ENCODE measurements around the gene PNMT.

PNMT gene

GRCh38 chr17:39634384-39634871 is 33.8 kb upstream of the PNMT start:
- peak; percentile 56 for DNase-seq

GRCh38 chr17:39635614-39636176 is 32.6 kb upstream of the PNMT start:
- no peak for DNase-seq

DNA sequence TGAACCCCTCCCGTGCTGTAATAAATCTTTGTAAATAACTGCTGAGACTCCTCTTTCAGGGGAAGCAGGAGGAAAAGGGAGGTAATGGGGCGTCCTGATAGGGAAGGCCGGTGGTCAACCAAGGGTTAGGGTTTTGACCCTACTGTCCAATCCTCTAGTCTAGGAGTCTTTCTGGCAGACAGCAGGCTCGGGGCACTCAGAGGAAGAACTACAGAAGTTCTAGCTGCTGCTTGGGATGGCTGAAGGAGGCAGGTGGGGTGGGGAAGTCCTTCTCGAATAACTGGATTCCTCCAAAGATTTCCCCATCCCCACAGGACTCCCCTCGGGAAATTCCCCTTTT is 31.7 kb upstream of the PNMT start:
- no peak for DNase-seq

- peak; percentile 91 for DNase-seq
Measured at GRCh38 chr17:39636927-39637736, 31.1 kb upstream of the PNMT start, which contains the start of gene STARD3. STARD3 (plus strand) TSS chr17:39637144; CDS start chr17:39653532, 16,388 bp downstream.

DNA sequence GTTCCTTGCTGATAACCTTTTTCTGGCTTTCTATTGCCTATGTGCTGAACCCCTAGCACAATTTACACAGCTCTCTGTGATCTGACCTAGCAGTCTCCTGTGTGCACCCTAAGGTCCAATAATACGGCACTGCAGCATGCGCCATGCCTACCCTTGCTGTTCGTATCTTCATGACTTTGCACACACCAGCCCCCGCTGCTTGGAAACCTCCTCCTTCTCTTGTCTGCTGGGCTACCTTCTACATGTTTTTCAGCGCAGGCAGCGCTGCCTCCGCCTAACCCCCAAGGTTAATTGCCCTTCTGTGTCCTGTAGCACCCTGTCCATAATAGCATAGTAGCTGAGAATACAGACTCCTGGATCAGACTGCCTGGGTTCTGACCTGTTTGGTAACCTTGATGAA is 29.9 kb upstream of the PNMT start:
- no peak for DNase-seq

GRCh38 chr17:39639043-39639442 is 29.2 kb upstream of the PNMT start:
- no peak for DNase-seq

DNA sequence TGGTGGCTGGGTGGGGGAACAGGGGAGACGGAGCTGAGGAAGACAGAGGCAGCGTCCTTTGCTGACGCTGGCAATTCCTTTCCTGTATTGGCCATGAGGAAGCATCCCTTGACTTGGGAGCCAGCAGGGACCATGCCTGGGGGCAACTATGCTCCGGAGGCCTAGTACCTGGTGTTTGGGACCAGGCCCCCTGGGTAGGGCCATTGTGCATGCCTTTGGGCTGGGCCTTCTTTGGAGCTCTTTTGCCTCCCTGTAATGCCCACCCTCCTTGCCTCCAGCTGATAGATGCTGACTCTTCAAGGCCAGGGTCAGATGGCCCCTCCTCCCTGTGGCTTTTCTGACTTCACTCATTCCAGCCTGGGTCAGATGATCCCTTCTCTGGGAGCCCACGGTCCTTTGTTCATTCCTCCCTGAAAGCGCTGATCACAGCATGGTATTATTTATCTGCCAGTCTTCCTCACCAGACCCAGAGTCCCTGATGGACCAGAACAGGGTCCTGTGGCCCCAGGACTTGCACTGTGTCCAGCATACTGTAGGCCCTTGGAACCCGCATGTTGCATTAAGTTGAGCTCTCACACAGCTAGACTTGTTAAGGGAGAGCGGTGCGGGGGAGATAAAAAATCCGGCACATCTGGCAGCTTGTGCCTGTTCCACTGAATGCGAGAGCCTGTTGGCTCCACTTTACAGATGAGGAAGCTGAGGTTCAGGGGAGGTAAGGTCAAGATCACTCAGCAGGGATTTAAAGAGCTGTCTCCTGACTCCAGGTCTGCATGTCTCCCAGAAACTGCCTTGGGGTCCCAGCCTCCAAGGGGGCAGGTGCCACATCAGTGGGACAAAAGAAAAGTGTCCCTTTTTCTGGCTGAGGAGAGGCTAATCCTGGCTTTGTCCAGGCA is 28.4 kb upstream of the PNMT start:
- no peak for DNase-seq

DNA sequence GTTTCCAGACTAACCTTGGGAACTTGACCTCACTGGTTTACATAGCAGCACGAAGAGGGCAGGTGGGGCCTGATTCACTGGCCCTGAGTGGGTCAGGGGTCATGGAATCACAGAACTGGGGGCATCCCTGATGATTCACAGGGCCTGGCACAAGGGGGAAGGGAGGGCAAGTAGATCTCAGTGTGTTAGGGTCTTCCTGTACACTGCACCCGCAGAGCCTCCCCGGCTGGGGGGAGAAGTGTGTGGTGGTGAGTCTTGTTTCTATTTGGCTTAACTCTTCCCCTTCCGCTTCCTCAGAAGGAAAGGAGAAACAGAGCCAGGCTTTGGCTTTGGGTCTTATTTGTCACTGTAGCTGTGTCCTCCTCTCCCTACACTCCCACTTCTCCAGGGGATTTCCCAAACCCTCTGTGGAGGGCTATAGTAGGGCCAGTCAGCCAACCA is 27.6 kb upstream of the PNMT start:
- DNase-seq, result no peak

DNA sequence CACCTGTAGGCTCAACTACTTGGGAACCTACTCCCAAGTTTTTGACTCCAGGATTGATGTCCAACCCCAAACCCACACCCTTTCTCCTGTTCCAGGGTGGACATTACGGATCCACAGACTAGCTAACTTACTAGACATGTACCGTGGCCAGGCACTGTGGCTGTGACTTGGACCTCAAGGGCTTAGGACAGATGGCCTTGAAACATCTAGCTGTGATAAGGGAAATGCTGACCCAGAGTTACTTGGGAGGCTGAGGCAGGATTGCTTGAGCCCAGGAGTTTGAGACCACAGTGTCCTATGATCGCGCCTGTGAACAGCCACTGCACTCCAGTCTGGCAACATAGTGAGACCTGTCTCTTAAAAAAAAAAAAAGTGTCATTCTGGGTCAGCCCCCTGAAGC is 27.2 kb upstream of the PNMT start:
- no peak for DNase-seq

DNA sequence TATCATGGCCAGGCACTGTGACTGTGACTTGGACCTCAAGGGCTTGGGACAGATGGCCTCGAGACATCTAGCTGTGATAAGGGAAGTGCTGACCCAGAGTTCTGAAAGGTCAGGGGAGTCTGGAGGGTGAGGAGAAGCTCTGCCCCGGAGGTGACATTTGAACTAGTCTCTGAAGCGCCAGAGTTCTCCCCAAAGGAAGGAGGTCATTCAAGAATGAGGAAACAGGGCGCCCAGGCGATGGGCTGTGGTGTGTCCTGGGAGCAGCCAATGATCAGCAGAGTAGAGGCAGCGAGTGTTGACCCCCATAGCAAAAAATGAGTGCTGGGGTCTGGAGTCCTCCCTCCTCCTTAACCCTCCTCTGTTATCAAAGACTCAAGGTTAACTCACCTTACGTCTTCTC is 26.4 kb upstream of the PNMT start:
- DNase-seq, result no peak

GRCh38 chr17:39642291-39643074 is 25.8 kb upstream of the PNMT start:
- no peak for DNase-seq

DNA sequence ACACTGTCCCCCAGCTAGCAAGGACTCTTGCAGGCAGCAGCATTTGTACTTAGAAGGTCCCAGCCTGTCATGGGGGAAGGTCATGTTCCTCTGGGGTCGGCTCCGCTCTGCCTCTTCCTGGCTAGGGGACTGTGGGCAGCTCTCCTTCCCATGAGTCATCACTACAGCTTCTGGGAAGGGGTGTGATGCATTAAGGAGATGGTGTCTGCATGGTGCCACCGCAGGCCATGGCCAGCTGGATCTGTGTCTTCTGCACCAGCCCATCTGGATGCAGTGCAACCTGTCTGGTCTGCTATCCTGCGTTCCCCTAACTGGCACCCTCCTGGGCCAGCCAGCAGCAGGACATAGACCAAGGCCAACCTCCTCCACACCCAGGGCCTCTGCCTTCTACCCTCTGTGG is 25.0 kb upstream of the PNMT start:
- DNase-seq, result no peak

- no peak for DNase-seq
Measured at GRCh38 chr17:39647256-39647655, 21.0 kb upstream of the PNMT start.

DNA sequence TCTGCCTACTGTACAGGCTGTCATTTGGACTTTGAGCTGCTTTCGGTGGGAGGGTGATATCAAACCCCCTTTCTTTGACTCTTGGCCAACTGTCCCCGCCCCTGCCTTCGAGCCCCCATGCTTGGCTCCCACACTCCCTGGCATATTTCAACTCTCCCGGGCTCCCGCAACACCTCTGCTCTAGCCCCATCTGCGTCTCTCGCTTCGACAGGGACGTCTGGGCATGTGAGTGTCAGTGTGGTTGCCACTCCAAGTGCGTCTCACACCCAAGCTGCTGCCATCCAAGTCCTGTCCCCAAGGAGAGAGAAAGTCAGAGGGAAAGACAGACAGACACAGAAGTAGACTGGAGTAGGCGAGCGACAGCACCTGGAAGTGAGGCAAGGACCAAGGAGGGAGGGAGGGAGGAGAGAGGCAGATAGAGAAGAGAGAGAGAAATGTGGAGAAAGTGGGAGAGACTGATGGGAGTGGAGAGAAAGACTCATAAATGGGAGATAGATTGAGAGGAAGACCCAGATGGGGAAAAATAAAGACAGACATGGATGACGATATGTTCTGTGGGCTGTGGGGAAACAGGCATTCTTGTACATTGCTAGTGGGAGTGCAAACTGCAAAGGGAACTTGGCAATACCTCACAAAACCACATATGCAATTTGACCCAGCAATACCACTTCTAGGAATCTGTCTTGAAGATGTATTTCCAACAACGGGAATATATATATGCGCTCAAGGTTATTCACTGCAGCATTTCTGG is 19.5 kb upstream of the PNMT start:
- DNase-seq, result no peak

DNA sequence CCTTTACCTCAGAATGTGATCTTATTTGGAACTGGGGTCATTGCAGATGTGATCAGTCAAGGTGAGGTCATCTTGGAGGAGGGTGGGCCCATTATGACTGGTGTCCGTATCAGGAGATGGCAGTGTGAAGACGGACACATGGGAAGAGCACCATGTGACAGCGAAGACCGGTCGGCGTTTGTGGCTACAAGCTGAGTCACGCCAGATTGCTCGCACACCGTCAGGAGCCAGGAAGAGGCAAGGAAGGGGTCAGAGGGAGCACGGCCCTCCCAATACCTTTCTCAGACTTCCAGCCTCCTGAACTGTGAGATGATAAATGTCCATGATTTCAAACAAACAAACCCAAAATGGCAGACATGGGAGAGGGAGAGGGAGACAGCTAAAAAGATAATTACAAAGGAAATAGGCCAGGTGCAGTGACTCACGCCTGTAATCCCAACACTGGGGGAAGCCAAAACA is 18.1 kb upstream of the PNMT start:
- no peak for DNase-seq

GRCh38 chr17:39651923-39652586 is 16.2 kb upstream of the PNMT start:
- no peak for DNase-seq

DNA sequence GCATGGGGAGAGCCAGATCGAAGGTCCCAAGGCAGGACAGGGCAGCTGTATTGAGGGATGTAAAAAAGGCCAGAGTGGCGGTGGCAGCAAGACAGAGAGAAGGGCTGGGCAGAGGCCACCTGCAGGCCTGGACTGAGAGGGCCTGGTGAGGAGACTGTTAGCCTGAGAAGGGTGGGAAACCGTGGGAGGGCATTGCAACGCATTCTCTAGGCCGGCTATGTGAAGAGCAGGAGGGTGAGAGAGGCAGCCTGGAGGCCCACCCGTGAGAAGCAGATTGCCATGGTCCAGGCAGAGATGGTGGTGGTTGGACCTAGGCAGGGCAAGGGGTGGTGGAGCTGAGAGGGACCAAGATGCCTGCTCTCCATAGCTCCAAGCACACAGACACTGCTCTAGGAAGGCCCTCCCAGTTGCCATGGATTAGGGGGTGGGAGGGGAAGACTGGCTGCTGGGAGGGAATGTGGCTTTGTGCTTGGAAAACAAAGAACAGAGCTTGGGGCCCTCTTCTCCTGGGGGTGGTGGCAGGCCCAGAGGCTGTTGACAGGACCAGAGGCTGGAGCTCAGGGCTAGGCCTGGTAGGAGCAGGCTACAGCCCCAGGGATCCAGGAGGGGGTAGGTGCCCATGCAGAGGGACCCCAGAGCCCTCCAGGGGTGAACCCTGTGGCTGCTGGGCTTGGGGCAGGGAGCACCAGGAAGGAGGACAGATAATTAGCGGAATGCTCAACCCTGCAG is 15.5 kb upstream of the PNMT start:
- DNase-seq, result no peak

DNA sequence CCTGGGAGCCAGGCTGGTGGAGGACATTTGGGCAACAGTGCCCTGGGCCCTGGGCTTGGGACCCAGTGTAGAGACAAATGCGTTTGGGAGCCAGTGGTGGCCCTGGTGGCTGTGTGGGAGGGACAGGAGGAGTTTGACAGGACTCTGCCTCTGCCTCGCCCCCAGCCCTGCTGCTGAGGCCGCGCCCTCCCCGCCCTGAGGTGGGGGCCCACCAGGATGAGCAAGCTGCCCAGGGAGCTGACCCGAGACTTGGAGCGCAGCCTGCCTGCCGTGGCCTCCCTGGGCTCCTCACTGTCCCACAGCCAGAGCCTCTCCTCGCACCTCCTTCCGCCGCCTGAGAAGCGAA is 15.0 kb upstream of the PNMT start:
- DNase-seq, result no peak

DNA sequence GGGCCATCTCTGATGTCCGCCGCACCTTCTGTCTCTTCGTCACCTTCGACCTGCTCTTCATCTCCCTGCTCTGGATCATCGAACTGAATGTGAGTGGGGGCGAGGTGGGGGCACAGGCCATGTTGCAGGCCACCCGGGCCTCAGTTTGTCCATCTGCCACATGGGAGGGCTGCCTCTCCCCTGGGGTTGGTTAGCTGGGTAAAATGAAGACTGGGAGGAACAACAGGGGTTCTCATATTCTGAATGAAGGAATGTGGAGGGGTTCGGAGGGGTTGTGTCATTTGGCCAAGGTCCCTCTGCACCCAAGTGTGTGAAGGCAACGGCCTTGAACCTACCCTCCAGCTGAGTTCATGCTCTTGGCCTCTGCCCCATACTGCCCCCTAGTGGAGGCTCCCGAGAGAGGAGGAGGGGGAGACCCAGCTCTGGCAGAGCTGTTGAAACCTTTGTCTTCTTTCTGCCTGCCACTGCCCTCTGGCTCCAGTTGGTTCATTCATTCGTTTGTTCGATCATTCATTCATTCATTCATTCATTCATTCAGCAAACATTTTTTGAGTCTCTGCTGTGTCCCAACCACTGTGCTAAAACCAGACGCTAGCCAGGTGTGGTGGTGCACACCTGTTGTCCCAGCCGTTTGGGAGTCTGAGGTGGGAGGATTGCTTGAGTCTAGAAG is 14.5 kb upstream of the PNMT start:
- peak; percentile 82 for DNase-seq

- no peak for DNase-seq
Measured at GRCh38 chr17:39655105-39655504, 13.1 kb upstream of the PNMT start.
